Endometrium (tissue), 2 donors: Measurements from ENCODE around the gene SOX18.

Experiments
- FAIRE-seq: peaks from 2 replicates; lab custom pipeline; 2012; peaks lifted over from hg19 to GRCh38; lab: Jason Lieb, UNC
- donor health status: control.
- donor health status: control.

The SOX18 gene

DNA sequence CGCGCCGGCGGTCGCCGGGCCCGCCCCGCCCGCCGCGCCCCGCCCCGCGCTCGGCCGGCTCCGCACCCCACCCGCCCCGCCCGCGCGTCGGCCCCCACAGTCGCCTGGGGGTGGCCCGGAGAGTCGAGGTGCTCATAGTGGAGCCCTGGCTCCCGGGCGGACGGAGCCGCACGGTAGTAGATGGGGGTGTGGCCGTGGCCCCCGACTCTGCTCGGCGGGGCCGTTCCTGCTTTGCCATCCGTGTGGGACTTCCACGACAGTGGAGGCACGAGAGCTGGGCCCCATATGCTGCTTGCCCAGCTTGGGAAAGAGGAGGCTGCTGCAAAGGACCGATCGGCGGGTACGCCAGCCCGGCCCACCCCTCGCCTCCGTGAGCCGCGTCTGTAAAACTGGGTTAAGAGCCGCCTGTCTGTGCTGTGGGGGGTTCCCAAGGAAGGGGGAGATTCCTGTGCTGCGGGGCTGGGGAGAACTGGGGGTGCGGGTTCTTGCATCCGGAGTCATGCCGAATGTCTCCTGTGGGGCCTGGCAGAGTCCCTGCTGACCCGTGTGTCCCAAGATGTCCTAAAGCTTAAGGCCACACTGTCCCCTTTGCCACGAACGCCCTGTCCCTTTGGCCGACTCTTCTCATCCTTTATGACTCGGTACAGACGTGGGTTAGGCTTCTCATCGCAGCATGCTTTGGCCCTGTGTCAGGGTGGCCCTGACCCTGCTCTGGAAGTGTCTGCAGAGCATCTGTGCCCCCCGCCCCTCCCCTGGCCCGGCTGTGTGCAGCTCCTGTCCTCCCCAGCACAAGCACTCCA, 30.8 kb upstream of the SOX18 start, which contains the start of gene OPRL1:
Gene OPRL1, plus strand, starts transcription at position 70 of the 800 bp plus-strand sequence. CDS start 12,639 bp downstream, outside the sequence.
- FAIRE-seq: no peak

- no peak for FAIRE-seq
Observed at GRCh38 chr20:64079273-64080012, 30.0 kb upstream of the SOX18 start, which contains the start of gene RGS19. Gene RGS19 (minus strand): TSS chr20:64079518. CDS start chr20:64076886, 2,632 bp downstream.

DNA sequence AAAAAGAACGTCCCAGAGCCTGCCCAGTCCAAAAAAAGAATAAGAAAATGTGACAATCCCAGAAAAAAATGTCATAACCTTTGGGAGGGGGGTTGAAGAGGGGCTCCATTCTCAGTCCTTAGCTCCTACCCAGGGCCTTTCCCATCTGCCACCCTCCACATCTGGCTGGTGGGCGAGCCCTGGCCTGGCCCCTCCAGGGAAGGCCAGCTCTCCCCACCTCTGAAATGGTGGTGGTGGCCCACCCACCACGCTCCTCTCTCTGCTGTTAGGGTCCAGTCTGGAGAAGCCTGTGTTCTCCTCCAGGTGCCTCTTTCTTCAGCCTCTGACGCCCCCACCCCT, 29.5 kb upstream of the SOX18 start:
- no peak for FAIRE-seq

- no peak for FAIRE-seq
Observed at GRCh38 chr20:64077876-64078551, 28.6 kb upstream of the SOX18 start.

DNA sequence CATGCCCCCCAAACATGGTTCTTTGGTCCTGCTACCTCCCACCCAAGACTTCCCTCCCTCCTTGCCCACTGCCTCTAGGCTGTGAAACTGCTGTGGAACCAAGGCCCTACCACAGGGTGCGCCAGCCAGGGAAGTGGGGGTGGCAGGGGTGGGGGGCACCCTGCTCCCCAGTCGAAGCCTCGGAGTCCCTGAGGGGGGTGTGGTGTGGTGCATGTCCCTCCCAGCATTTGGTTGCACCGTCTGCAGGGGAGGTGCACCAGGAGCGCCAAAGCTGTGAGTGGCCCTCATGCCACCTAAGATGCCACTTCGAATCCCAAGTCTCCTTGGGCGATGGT, 28.1 kb upstream of the SOX18 start:
- FAIRE-seq: no peak

- FAIRE-seq: no peak
Observed at GRCh38 chr20:64077094-64077493, 27.7 kb upstream of the SOX18 start.

GRCh38 chr20:64076061-64076997, 26.9 kb upstream of the SOX18 start:
- FAIRE-seq: no peak

DNA sequence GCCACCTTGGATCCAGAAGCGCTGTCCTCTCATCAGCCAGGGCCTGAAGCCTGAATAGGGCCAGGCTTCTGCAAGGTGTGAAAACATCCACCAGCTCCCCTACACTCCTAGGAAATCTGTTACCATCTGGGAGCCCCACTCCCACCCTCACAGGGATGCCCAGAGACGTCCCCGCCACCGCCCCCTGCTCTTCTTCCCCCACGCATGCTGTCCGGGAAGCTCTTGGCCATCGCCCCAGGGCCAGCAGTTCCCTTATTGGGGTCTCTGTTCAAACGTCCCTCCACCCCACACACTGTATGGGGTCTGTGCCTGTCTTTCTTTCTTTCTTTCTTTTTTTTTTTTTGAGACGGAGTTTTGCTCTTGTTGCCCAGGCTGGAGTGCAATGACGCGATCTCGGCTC, 26.1 kb upstream of the SOX18 start:
- FAIRE-seq: no peak

GRCh38 chr20:64074963-64075362, 25.5 kb upstream of the SOX18 start:
- no peak for FAIRE-seq

DNA sequence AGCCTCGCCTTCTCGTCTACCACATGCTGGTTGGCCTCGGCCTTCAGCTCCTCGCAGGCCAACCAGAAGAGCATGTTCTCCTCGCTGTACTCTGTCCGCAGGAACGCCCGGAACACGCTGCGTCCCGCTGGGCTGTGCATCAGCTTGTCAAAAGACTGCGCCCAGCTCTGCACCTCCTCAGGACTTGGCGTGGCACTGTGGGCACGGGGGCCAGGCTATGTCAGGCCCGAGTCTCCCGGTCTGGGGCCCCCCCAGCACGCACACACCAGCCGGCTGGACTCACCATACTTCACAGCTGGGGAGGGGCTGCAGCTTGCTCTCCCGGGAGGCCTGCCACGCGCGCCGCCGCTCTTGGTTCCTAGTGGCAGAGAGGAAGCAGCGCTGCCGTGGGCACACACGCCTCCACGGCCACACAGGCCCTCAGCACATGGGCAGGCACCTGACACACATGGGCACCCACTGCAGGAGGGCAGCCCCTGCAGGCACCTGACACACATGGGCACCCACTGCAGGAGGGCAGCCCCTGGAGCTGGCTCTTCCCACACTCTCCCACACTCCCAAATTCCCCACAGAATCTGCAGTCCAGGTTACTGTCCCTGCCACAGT, 24.8 kb upstream of the SOX18 start:
- FAIRE-seq: no peak

- no peak for FAIRE-seq
Observed at GRCh38 chr20:64073476-64074183, 24.2 kb upstream of the SOX18 start.

- FAIRE-seq: no peak
Observed at GRCh38 chr20:64072498-64073063, 23.1 kb upstream of the SOX18 start.

DNA sequence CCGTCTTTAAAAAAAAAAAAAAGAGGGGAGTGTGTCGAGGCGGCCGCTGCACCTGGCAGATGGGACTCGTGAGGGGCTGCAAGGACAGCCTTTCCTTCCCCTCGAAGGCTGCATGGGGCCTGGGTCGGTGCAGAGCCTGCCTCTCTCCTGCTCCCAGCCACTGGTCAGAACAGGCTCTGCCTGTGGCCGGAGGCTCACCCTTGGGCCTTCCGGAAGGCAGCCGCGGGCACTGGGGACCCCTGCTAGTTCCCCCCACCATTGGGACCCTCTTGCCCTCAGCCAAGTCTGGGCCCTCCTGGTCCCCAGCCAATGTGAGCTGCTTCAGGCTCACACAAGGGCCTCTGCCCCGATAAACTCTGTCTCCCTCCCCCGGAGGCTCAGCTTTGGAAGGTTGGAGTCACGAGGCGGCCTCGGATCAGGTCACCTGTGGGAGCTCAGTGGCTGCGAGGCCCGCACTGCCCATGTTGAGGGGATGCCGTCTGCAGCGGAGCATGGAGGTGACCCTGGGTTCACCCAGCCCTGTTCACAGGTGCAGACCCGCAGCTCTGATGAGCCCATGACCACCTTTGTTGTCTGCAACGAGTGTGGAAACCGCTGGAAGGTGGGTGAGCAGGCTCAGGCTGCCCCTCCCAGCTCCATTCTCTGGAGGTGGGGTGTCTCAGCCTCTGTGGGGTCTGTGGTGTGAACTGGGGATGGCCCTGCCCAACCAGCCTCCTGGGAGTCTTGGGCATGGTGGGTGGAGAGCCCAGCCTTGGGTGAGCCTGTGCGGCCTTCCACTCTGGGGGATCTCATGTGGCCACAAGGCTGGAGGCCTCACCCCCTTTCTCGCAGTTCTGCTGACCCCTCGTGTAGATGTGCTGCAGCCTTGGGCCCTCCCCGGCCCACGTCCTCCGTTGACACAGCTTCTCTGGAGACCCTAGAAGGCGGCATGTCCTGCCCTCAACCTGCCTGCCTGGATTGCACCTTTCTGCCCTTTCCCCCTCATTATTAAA, 22.2 kb upstream of the SOX18 start:
- FAIRE-seq: no peak

DNA sequence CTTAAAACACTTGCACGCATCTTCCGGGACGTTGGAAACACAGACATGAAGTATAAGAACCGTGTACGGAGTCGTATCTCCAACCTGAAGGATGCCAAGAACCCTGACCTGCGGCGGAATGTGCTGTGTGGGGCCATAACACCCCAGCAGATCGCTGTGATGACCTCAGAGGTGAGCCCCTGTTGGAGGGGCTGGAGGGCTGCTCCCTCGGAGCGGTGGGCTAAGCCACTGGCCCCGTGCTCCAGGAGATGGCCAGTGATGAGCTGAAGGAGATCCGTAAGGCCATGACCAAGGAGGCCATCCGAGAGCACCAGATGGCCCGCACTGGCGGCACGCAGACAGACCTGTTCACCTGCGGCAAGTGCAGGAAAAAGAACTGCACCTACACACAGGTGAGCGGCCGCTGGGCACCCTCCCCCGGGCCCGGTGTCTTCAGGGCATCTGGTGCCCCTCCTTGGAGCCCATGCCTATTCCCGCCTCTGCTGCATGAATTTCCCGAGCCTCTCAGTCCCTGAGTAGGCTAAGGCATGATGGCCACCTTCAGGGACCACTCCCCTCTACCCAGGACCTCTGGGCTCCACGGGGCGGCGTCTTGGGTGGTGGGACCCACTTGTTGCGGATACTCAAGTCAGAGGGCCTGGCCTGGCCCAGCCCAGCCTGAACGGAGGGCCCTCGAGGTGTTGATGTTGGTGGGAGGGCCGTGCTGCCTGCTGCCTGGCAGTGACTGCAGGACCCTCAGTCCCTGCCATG, 21.0 kb upstream of the SOX18 start:
- no peak for FAIRE-seq

GRCh38 chr20:64069614-64070243, 20.3 kb upstream of the SOX18 start:
- no peak for FAIRE-seq

GRCh38 chr20:64069209-64069613, 19.8 kb upstream of the SOX18 start:
- FAIRE-seq: no peak

DNA sequence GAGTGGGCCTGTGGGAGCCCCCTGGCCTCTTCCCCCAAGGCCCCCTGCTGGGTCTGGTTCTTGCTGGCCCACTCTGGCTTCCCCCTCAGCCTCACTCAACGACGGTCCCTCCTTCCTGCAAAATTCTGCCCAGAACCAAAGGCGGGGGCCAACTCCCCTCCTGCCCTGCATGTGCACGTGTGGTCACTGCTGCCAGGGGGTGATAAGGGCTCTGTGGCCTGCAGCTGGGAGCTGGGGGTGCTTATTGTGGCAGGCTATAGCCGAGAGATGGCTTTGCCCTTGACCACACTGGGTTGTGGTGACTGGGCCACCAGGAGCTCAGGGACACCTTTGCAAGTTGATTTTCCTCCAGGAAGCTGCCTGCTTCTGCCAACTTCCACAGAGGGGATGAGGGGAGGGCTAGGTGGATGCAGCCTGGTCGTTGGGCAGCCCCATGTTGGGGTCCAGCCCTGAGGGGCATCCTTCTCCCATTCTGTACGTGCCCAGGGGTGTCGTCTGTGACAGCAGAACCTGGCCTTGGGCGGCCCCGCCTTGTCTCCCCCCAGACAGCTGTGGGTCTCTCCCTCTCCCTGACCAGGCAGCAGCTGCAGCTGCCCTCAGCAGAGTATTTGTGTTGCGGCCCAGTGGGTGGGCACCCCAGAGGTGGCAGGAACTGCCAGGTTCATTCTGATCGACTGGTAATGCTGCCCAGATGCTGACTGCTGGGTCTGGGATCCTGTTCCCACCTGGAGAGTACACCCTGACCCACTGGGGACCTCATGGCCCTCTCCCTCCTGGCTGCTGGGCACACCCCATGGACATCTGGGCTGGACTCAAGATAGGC, 19.2 kb upstream of the SOX18 start:
- FAIRE-seq: no peak
